GM12891 (cell line): ENCODE measurements around the gene RAP2A.

ENCODE experiments used
- POLR2A ChIP-seq: IDR thresholded peaks from 2 replicates; pipeline ENCODE4 v1.6.1; 2011; ENCODE audit warnings: low read depth, low read length, control low read depth
- TAF1 ChIP-seq: IDR thresholded peaks from 2 replicates; pipeline ENCODE4 v1.6.1; 2011; ENCODE audit warnings: low read depth, low read length, control low read depth

GRCh38 chr13:97491452-97491851 is 57.5 kb downstream of the RAP2A start:
- TF ChIP-seq POLR2A: no peak
- no peak for TF ChIP-seq TAF1
